Mesendoderm (in vitro differentiated cells): ENCODE measurements around the gene CDH23.
"Not testable (repeated sequence)": the region's sequence is repeated elsewhere in the genome, so short reads cannot be mapped to it uniquely, and the experiment has no call there.

Experiments used
- DNase-seq: peaks from one replicate; pipeline ENCODE4 v3.0.0; 2013
- H2AK5ac ChIP-seq: 2 replicates; pipeline ENCODE4 v1.6.1; 2013; ENCODE audit warnings: low read length, inconsistent platforms
- H2BK120ac ChIP-seq: 2 replicates; pipeline ENCODE4 v1.6.1; 2013; ENCODE audit warnings: low read depth, mild to moderate bottlenecking, low read length, moderate library complexity, mixed read lengths
- H2BK15ac ChIP-seq: replicated peaks from 2 replicates; pipeline ENCODE4 v1.6.1; 2013; ENCODE audit warnings: low read depth, mild to moderate bottlenecking, moderate library complexity
- H2BK5ac ChIP-seq: 2 replicates; pipeline ENCODE4 v1.6.1; 2013; ENCODE audit warnings: low read length, inconsistent platforms
- H3K18ac ChIP-seq: 2 replicates; pipeline ENCODE4 v1.6.1; 2013; ENCODE audit warnings: mild to moderate bottlenecking, low read length, mixed read lengths
- H3K23ac ChIP-seq: one replicate; pipeline ENCODE4 v1.6.1; 2013; ENCODE audit warnings: low read length
- H3K27ac ChIP-seq: 2 replicates; pipeline ENCODE4 v1.5.1; 2013; ENCODE audit warnings: low read depth, mild to moderate bottlenecking, inconsistent platforms, low read length, moderate library complexity
- H3K27me3 ChIP-seq: 2 replicates; pipeline ENCODE4 v1.6.1; 2013; ENCODE audit warnings: low read length, control low read depth, mild to moderate bottlenecking, inconsistent platforms; ENCODE audit not compliant: insufficient read depth, poor library complexity
- H3K36me3 ChIP-seq: 2 replicates; pipeline ENCODE4 v1.6.1; 2013; ENCODE audit warnings: low read length, inconsistent platforms; ENCODE audit not compliant: control insufficient read depth, insufficient read depth
- H3K4ac ChIP-seq: one replicate; pipeline ENCODE4 v1.6.1; 2013; ENCODE audit warnings: low read depth, mild to moderate bottlenecking, low read length, moderate library complexity
- H3K4me1 ChIP-seq: 2 replicates; pipeline ENCODE4 v1.6.1; 2013; ENCODE audit warnings: low read depth, low read length, inconsistent platforms; ENCODE audit not compliant: control insufficient read depth
- H3K4me2 ChIP-seq: 2 replicates; pipeline ENCODE4 v1.6.1; 2013; ENCODE audit warnings: low read length
- H3K4me3 ChIP-seq: 2 replicates; pipeline ENCODE4 v1.5.1; 2013; ENCODE audit warnings: mild to moderate bottlenecking, low read length
- H3K56ac ChIP-seq: one replicate; pipeline ENCODE4 v1.6.1; 2013; ENCODE audit warnings: low read length
- H3K79me1 ChIP-seq: 2 replicates; pipeline ENCODE4 v1.6.1; 2013; ENCODE audit warnings: low read length, inconsistent platforms
- H3K79me2 ChIP-seq: 2 replicates; pipeline ENCODE4 v1.6.1; 2013; ENCODE audit warnings: mild to moderate bottlenecking, low read length; ENCODE audit not compliant: control insufficient read depth, insufficient read depth
- H3K9ac ChIP-seq: 2 replicates; pipeline ENCODE4 v1.6.1; 2013; ENCODE audit warnings: low read length, inconsistent platforms
- H4K5ac ChIP-seq: one replicate; pipeline ENCODE4 v1.6.1; 2013; ENCODE audit warnings: low read length
- H4K8ac ChIP-seq: one replicate; pipeline ENCODE4 v1.6.1; 2013; ENCODE audit warnings: low read depth, mild to moderate bottlenecking, control low read depth, low read length, moderate library complexity
- whole genome bisulfite sequencing: extraction: QIAGEN DNeasy Blood & Tissue Kit; methylation state at CpG from one replicate; pipeline ENCODE4 v1.1.7; 2013; ENCODE audit warnings: low lambda C conversion rate, missing lambda C conversion rate; ENCODE audit not compliant: insufficient coverage; ENCODE audit errors: extremely low coverage; 5-methylcytosine and 5-hydroxymethylcytosine counted together

Gene CDH23

GRCh38 chr10:71850743-71851464 lies 454.2 kb downstream of the CDH23 start, which contains the start of gene PSAP:
Gene PSAP, minus strand, starts transcription at chr10:71851251. Its CDS starts 30 bp downstream, at chr10:71851221.
- peak within 1 kb of the TSS; percentile 99 for H3K9ac ChIP-seq
- peak within 1 kb of the TSS; percentile 100 for H3K56ac ChIP-seq
- peak; percentile 99 for DNase-seq
- peak within 1 kb of the TSS; percentile 77 for H3K4me2 ChIP-seq
- no peaks in the 10 kb centered on the region for H3K36me3 ChIP-seq
- no peaks in the 10 kb centered on the region for H3K27me3 ChIP-seq
- H3K79me2 ChIP-seq, result peaks cover 44% of the 10 kb centered on the region
- H3K23ac ChIP-seq, result peak within 1 kb of the TSS; percentile 85
- peaks cover 9% of the 10 kb centered on the region for H3K79me1 ChIP-seq
- H2BK120ac ChIP-seq, result no peak within 1 kb of the TSS
- H3K18ac ChIP-seq, result peak within 1 kb of the TSS; percentile 71
- no CpG with 5 or more reads among the region's 49 CpGs for WGBS
- no peaks in the 10 kb centered on the region for H3K4me1 ChIP-seq
- peak within 1 kb of the TSS; percentile 60 for H3K4ac ChIP-seq
- peak within 1 kb of the TSS; percentile 88 for H2BK5ac ChIP-seq
- no peak within 1 kb of the TSS for H2BK15ac ChIP-seq
- H3K4me3 ChIP-seq, result peak within 1 kb of the TSS; percentile 91
- no peak within 1 kb of the TSS for H4K5ac ChIP-seq
- peak within 1 kb of the TSS; percentile 92 for H3K27ac ChIP-seq
- H4K8ac ChIP-seq, result peak within 1 kb of the TSS; percentile 59
- no peak within 1 kb of the TSS for H2AK5ac ChIP-seq

GRCh38 chr10:71851465-71852095 lies 454.9 kb downstream of the CDH23 start:
- Histone ChIP-seq H3K79me2 (peaks cover 39% of the 10 kb centered on the region), H3K18ac (peak overlapping the region; percentile 15), H3K27ac (peak overlapping the region; percentile 61), H4K8ac (peak overlapping the region; percentile 59)
- H3K9ac ChIP-seq, DNase-seq, H2BK120ac ChIP-seq, H3K4me2 ChIP-seq, H2BK5ac ChIP-seq, H2AK5ac ChIP-seq, H3K4me1 ChIP-seq, H3K27me3 ChIP-seq, H3K56ac ChIP-seq, H3K4ac ChIP-seq, H2BK15ac ChIP-seq, H3K23ac ChIP-seq, H3K79me1 ChIP-seq, H3K36me3 ChIP-seq, H3K4me3 ChIP-seq, H4K5ac ChIP-seq: not testable (repeated sequence)
- WGBS, result no CpG with 5 or more reads among the region's 20 CpGs

GRCh38 chr10:71852355-71852937 lies 455.7 kb downstream of the CDH23 start:
- H2AK5ac ChIP-seq, result no peak overlapping the region
- no peak overlapping the region for H3K27ac ChIP-seq
- H3K56ac ChIP-seq, result no peak overlapping the region
- no peak overlapping the region for H3K4me3 ChIP-seq
- peaks cover 7% of the 10 kb centered on the region for H3K79me1 ChIP-seq
- WGBS, result no CpG with 5 or more reads among the region's 11 CpGs
- no peaks in the 10 kb centered on the region for H3K36me3 ChIP-seq
- H3K4me1 ChIP-seq, result no peaks in the 10 kb centered on the region
- no peak overlapping the region for H3K23ac ChIP-seq
- no peak overlapping the region for H3K18ac ChIP-seq
- no peak for DNase-seq
- H4K8ac ChIP-seq, result no peak overlapping the region
- no peak overlapping the region for H3K9ac ChIP-seq
- H3K79me2 ChIP-seq, result peaks cover 30% of the 10 kb centered on the region
- no peaks in the 10 kb centered on the region for H3K27me3 ChIP-seq
- no peak overlapping the region for H2BK15ac ChIP-seq
- H2BK5ac ChIP-seq, result no peak overlapping the region
- H3K4me2 ChIP-seq, result no peak overlapping the region
- H4K5ac ChIP-seq, result no peak overlapping the region
- no peak overlapping the region for H3K4ac ChIP-seq
- no peak overlapping the region for H2BK120ac ChIP-seq

- WGBS, result no CpG with 5 or more reads among the region's 5 CpGs
- H3K18ac ChIP-seq, result no peak overlapping the region
- no peak overlapping the region for H2BK120ac ChIP-seq
- H3K56ac ChIP-seq, result no peak overlapping the region
- H4K8ac ChIP-seq, result no peak overlapping the region
- DNase-seq, result no peak
- no peak overlapping the region for H2BK5ac ChIP-seq
- no peak overlapping the region for H2BK15ac ChIP-seq
- H3K4me2 ChIP-seq, result no peak overlapping the region
- H3K4me3 ChIP-seq, result no peak overlapping the region
- H3K27ac ChIP-seq, result no peak overlapping the region
- H3K79me2 ChIP-seq, result peaks cover 17% of the 10 kb centered on the region
- H4K5ac ChIP-seq, result no peak overlapping the region
- no peak overlapping the region for H3K4ac ChIP-seq
- H3K23ac ChIP-seq, result no peak overlapping the region
- H3K27me3 ChIP-seq, result no peaks in the 10 kb centered on the region
- no peak overlapping the region for H3K9ac ChIP-seq
- no peaks in the 10 kb centered on the region for H3K36me3 ChIP-seq
- peaks cover 3% of the 10 kb centered on the region for H3K79me1 ChIP-seq
- no peak overlapping the region for H2AK5ac ChIP-seq
- no peaks in the 10 kb centered on the region for H3K4me1 ChIP-seq
These were observed 457.3 kb downstream of the CDH23 start for GRCh38 chr10:71854031-71854430.

GRCh38 chr10:71856619-71857018 lies 459.9 kb downstream of the CDH23 start:
- no peak overlapping the region for H4K5ac ChIP-seq
- no peak overlapping the region for H3K23ac ChIP-seq
- DNase-seq, result no peak
- H3K56ac ChIP-seq, result no peak overlapping the region
- no peak overlapping the region for H3K4ac ChIP-seq
- no peaks in the 10 kb centered on the region for H3K36me3 ChIP-seq
- H3K79me1 ChIP-seq, result no peaks in the 10 kb centered on the region
- no peaks in the 10 kb centered on the region for H3K4me1 ChIP-seq
- no peak overlapping the region for H2BK5ac ChIP-seq
- no peaks in the 10 kb centered on the region for H3K79me2 ChIP-seq
- H2BK15ac ChIP-seq, result no peak overlapping the region
- H4K8ac ChIP-seq, result no peak overlapping the region
- H3K4me3 ChIP-seq, result no peak overlapping the region
- no peak overlapping the region for H2AK5ac ChIP-seq
- no peak overlapping the region for H3K9ac ChIP-seq
- no peak overlapping the region for H3K4me2 ChIP-seq
- no CpG with 5 or more reads among the region's 4 CpGs for WGBS
- H3K27me3 ChIP-seq, result no peaks in the 10 kb centered on the region
- no peak overlapping the region for H3K27ac ChIP-seq
- H2BK120ac ChIP-seq, result no peak overlapping the region
- no peak overlapping the region for H3K18ac ChIP-seq
